Suprapubic skin (tissue), 4 donors: Measurements from ENCODE around the gene URI1. TPM values are rescaled to one million over a fixed set of nuclear protein-coding genes. Genes with fewer than 3 reads are reported as not detected.

Source experiments
- DNase-seq, 2 donors: peaks; one replicate each; pipeline ENCODE4 v3.0.0-alpha.2; 2019; ENCODE audit warnings: low spot score in 2 of 2
- H3K27ac ChIP-seq: fragments of 200-600 bp; sonication (generic); one replicate; pipeline ENCODE4 v1.5.1; 2019
- H3K27me3 ChIP-seq: fragments of 200-600 bp; sonication (generic); one replicate; pipeline ENCODE4 v1.5.1; 2019
- H3K36me3 ChIP-seq: fragments of 200-600 bp; sonication (generic); one replicate; pipeline ENCODE4 v1.5.1; 2019
- H3K4me1 ChIP-seq: fragments of 200-600 bp; sonication (generic); one replicate; pipeline ENCODE4 v1.5.1; 2019
- H3K4me3 ChIP-seq: fragments of 200-600 bp; sonication (generic); one replicate; pipeline ENCODE4 v1.5.1; 2019; ENCODE audit warnings: mild to moderate bottlenecking
- H3K9me3 ChIP-seq: fragments of 200-600 bp; sonication (generic); one replicate; pipeline ENCODE4 v1.5.1; 2019
- EP300 ChIP-seq: sonication (generic); formaldehyde crosslinking; IDR thresholded peaks from one replicate; pipeline ENCODE4 v1.6.1; 2017; ENCODE audit warnings: antibody characterized with exemption
- POLR2A ChIP-seq, 2 donors: fragments of 450-650 bp; IDR thresholded peaks; one replicate each; pipeline ENCODE4 v1.6.1; 2017; ENCODE audit warnings: antibody characterized with exemption in 2 of 2, mild to moderate bottlenecking in 2 of 2, moderate library complexity in 2 of 2
- POLR2AphosphoS5 ChIP-seq, 3 donors: sonication (generic); formaldehyde crosslinking; IDR thresholded peaks; one replicate each; pipeline ENCODE4 v1.6.1; 2017; ENCODE audit warnings: antibody characterized with exemption in 3 of 3
- WGBS: methylation state at CpG from one replicate; pipeline ENCODE4 v1.1.5; 2018; 5-methylcytosine and 5-hydroxymethylcytosine counted together
- total RNA-seq, 4 donors: library from RNA; depleted of rRNA; stranded (reverse); fragments of >200 nt; gene quantifications; one replicate each; pipeline ENCODE4 v1.1.0, GENCODE V29; 2016
- TF ChIP-seq, protein P1 (sequence below), 2 donors: fragments of 200-600 bp in 1 of 2; fragments of 450-650 bp in 1 of 2; sonication (generic) in 1 of 2; IDR thresholded peaks; one replicate each; pipeline ENCODE4 v1.5.1; 2016 to 2019; ENCODE audit warnings: antibody characterized with exemption in 2 of 2, mild to moderate bottlenecking in 1 of 2, moderate library complexity in 1 of 2

Gene URI1
- total RNA-seq, 4 donors from 2014 or later = 43.8 to 71.2 (median 58.8) TPM

DNA sequence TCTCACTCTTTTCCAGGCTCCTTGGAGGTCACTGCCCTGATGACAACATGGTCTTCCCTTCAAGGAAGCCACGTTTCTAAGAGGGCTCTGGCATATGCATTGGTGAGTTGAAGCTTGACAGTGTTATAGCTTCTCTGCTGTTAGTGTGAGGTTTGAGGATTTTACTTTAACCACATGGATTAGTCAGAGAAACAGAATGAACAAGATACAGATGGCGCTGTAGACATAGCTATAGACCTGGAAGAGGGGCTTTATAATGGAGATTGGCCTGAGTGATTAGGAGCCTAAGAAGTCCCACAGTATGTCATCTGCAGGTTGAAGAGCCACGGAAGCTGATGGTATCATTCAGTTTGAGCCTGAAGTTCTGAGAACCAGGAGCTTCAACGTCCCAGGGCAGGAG, 18.4 kb upstream of the URI1 start:
- DNase-seq = no peak
- TF ChIP-seq EP300 = no peak
- no peak for TF ChIP-seq POLR2AphosphoS5 (IDR thresholded peaks at IDR 0.05)
- TF ChIP-seq, protein P1, sequence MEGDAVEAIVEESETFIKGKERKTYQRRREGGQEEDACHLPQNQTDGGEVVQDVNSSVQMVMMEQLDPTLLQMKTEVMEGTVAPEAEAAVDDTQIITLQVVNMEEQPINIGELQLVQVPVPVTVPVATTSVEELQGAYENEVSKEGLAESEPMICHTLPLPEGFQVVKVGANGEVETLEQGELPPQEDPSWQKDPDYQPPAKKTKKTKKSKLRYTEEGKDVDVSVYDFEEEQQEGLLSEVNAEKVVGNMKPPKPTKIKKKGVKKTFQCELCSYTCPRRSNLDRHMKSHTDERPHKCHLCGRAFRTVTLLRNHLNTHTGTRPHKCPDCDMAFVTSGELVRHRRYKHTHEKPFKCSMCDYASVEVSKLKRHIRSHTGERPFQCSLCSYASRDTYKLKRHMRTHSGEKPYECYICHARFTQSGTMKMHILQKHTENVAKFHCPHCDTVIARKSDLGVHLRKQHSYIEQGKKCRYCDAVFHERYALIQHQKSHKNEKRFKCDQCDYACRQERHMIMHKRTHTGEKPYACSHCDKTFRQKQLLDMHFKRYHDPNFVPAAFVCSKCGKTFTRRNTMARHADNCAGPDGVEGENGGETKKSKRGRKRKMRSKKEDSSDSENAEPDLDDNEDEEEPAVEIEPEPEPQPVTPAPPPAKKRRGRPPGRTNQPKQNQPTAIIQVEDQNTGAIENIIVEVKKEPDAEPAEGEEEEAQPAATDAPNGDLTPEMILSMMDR (IDR thresholded peaks at IDR 0.05) = no peak
- TF ChIP-seq POLR2A (IDR thresholded peaks at IDR 0.05) = no peak
- WGBS = 69% methylated on average over 4 of the region's 4 CpGs
- H3K4me1 ChIP-seq = no peaks in the 10 kb centered on the region
- no peak overlapping the region for H3K4me3 ChIP-seq
- no peaks in the 10 kb centered on the region for H3K36me3 ChIP-seq
- H3K27ac ChIP-seq = no peak overlapping the region
- peaks cover 7% of the 10 kb centered on the region for H3K27me3 ChIP-seq
- H3K9me3 ChIP-seq = no peaks in the 10 kb centered on the region

DNA sequence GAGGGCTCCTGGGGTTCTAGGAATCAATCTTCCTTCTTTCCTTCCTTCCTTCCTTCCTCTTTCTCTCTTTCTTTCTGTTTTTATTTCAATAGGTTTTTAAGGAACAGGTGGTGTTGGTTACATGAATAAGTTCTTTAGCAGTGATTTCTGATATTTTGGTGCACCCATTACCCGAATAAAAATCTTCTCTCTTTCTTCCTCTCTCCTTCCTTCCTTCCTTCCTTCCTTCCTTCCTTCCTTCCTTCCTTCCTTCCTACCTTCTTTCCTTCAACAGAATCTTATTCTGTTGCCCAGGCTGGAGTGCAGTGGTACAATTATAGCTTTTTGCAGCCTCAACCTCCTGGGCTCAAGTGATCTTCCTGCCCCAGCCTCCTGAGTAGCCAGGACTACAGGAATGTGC, 16.0 kb upstream of the URI1 start:
- TF ChIP-seq EP300 (no peak), POLR2A (IDR thresholded peaks at IDR 0.05) (no peak), POLR2AphosphoS5 (IDR thresholded peaks at IDR 0.05) (no peak)
- TF ChIP-seq, protein P1 (IDR thresholded peaks at IDR 0.05) = no peak
- no peak for DNase-seq
- WGBS = 71% methylated on average over 1 of the region's 1 CpG

DNA sequence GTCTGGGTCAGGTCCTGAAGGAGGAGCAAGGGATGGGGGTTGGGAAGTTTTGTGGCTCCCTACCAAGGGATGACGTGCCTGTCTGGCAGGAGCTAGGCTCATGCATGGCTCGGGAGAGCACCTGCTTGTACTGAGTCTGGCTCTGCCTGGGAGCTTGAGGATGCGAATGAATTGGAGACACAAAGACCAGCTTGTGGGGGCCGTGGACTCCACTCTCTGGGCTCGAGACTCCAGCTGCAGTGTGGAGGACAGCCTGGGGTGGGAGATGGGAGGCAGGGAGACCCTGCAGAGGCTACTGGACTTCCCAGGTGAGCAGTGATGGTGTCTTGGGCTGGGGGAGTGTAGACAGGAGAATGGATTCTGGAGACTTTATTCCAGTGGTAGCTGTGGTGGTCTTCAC, 15.2 kb upstream of the URI1 start:
- Histone ChIP-seq H3K9me3 (no peaks in the 10 kb centered on the region), H3K4me3 (no peak overlapping the region), H3K27ac (no peak overlapping the region), H3K4me1 (no peaks in the 10 kb centered on the region), H3K27me3 (peaks cover 7% of the 10 kb centered on the region), H3K36me3 (no peaks in the 10 kb centered on the region)
- DNase-seq = no peak
- 65% methylated on average over 5 of the region's 5 CpGs for WGBS
- no peak for TF ChIP-seq POLR2AphosphoS5 (IDR thresholded peaks at IDR 0.05)
- TF ChIP-seq EP300 = no peak
- TF ChIP-seq POLR2A (IDR thresholded peaks at IDR 0.05) = no peak
- TF ChIP-seq, protein P1 (IDR thresholded peaks at IDR 0.05) = no peak

More for the DNA sequence above, 16.0 kb upstream of the URI1 start:
- no peaks in the 10 kb centered on the region for H3K9me3 ChIP-seq
- peaks cover 7% of the 10 kb centered on the region for H3K27me3 ChIP-seq
- no peaks in the 10 kb centered on the region for H3K4me1 ChIP-seq
- H3K27ac ChIP-seq = no peak overlapping the region
- H3K4me3 ChIP-seq = no peak overlapping the region
- no peaks in the 10 kb centered on the region for H3K36me3 ChIP-seq

DNA sequence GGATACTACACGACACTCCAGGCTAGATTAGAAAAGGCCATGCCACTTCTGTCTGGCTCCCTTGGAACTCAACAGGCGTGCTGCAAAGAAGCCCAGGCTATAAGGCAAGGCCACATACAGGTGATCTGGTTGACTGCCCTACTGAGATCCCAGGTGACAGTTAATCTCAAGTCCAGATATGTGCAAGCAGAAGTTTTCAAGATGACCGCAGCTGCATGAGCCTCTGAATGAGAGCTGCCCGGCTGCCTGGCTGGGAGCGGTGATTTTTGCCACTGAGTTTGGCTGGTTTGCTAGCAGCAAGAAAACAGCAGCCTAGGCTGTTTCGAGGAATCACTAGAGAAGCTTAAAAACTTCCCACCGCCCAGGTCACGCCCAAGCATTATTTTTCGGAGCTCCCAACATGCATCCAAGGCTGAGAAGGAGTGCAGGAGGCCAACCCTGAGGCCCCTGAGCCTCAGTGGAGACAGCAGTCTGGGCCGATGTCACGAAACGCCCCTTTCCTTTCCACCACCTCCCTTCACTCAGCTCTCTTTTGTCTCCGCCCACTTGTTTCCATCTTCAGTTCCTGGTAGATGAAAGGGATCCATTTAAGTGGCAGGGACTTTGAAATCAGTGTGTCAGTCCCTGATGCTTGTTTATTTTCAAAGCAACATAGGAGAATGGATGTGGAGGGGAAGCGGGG, 14.0 kb upstream of the URI1 start:
- H3K9me3 ChIP-seq = no peaks in the 10 kb centered on the region
- 60% methylated on average over 14 of the region's 14 CpGs for WGBS
- no peak overlapping the region for H3K27ac ChIP-seq
- DNase-seq = no peak
- TF ChIP-seq POLR2AphosphoS5 (IDR thresholded peaks at IDR 0.05) (no peak), POLR2A (IDR thresholded peaks at IDR 0.05) (no peak), EP300 (no peak)
- TF ChIP-seq, protein P1 (IDR thresholded peaks at IDR 0.05) = no peak
- no peaks in the 10 kb centered on the region for H3K4me1 ChIP-seq
- H3K36me3 ChIP-seq = no peaks in the 10 kb centered on the region
- H3K27me3 ChIP-seq = peaks cover 7% of the 10 kb centered on the region
- H3K4me3 ChIP-seq = no peak overlapping the region

DNA sequence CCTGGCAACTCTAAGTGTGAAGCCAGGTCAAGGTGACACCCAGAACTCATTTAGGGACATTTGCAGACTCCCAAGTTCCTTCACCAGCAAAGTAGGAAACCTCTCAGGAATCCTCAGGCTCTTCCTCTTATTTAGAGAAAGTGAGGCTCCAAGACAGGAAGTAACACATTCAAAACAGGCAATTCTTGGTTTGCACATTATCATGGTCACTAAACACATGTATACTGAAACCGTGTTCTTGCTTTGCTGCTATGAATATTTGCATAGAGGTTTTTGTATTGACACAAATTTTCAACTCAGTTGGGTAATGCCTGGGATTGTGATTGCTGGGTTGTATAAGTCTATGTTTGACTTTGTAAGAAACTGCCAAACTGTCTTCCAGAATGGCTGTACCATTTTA, 13.2 kb upstream of the URI1 start:
- no peak for TF ChIP-seq POLR2AphosphoS5 (IDR thresholded peaks at IDR 0.05)
- TF ChIP-seq, protein P1 (IDR thresholded peaks at IDR 0.05) = no peak
- TF ChIP-seq POLR2A (IDR thresholded peaks at IDR 0.05) = no peak
- no peak for TF ChIP-seq EP300
- WGBS = 65% methylated on average over 1 of the region's 1 CpG
- Histone ChIP-seq H3K27ac (no peak overlapping the region), H3K27me3 (peaks cover 7% of the 10 kb centered on the region), H3K36me3 (no peaks in the 10 kb centered on the region), H3K4me3 (no peak overlapping the region), H3K4me1 (no peaks in the 10 kb centered on the region), H3K9me3 (no peaks in the 10 kb centered on the region)
- DNase-seq = no peak
